Astrocyte of the spinal cord (primary cell): ENCODE data around the gene CCDC34.

ENCODE experiments used
- DNase-seq: peaks from one replicate; pipeline ENCODE4 v3.0.0; 2011; ENCODE audit warnings: low read depth, low spot score
- H3K4me3 ChIP-seq: 2 replicates; pipeline ENCODE4 v1.5.1; 2011; ENCODE audit warnings: low read depth, mild to moderate bottlenecking, low read length, moderate library complexity
- in situ Hi-C: cut with HindIII; loops from 2 replicates; pipeline ENCODE4 v1.10.0; 2017; ENCODE audit warnings: low sequenced_read_pairs
- TF ChIP-seq, protein P1 (sequence below): IDR thresholded peaks from 2 replicates; pipeline ENCODE4 v1.5.1; 2012; ENCODE audit warnings: low read depth, mild to moderate bottlenecking, low read length, inconsistent platforms

CCDC34 gene

DNA sequence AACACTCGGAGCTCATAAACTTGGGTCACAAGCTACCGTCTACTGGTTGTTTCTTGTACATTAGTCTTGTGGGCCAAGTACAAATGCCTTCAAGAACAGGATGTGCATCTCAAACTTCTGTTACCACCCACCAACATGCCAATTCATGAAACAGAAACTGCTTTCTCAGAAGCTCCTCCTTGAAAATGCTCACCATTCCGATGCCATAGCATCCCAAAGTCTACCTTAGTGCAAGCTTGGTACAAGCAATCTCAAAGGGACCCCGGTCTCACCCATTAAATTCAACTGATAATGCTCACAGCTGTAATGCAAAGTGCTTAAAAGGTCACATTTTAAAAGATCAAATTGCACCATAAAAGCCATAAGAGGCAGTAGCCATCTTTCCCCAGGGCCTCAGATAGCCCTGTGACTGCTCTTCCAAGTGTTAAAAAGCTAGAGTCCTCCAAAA lies 31.8 kb upstream of the CCDC34 start:
- DNase-seq = no peak
- in situ Hi-C loops = no loop called here
- no peak overlapping the region for H3K4me3 ChIP-seq
- TF ChIP-seq, protein P1, sequence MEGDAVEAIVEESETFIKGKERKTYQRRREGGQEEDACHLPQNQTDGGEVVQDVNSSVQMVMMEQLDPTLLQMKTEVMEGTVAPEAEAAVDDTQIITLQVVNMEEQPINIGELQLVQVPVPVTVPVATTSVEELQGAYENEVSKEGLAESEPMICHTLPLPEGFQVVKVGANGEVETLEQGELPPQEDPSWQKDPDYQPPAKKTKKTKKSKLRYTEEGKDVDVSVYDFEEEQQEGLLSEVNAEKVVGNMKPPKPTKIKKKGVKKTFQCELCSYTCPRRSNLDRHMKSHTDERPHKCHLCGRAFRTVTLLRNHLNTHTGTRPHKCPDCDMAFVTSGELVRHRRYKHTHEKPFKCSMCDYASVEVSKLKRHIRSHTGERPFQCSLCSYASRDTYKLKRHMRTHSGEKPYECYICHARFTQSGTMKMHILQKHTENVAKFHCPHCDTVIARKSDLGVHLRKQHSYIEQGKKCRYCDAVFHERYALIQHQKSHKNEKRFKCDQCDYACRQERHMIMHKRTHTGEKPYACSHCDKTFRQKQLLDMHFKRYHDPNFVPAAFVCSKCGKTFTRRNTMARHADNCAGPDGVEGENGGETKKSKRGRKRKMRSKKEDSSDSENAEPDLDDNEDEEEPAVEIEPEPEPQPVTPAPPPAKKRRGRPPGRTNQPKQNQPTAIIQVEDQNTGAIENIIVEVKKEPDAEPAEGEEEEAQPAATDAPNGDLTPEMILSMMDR = no peak

- TF ChIP-seq, protein P1 = no peak
- in situ Hi-C loops = no loop called here
- DNase-seq = peak; percentile 73
- H3K4me3 ChIP-seq = no peak overlapping the region
Observed at GRCh38 chr11:27392278-27393114, 29.5 kb upstream of the CCDC34 start.

DNA sequence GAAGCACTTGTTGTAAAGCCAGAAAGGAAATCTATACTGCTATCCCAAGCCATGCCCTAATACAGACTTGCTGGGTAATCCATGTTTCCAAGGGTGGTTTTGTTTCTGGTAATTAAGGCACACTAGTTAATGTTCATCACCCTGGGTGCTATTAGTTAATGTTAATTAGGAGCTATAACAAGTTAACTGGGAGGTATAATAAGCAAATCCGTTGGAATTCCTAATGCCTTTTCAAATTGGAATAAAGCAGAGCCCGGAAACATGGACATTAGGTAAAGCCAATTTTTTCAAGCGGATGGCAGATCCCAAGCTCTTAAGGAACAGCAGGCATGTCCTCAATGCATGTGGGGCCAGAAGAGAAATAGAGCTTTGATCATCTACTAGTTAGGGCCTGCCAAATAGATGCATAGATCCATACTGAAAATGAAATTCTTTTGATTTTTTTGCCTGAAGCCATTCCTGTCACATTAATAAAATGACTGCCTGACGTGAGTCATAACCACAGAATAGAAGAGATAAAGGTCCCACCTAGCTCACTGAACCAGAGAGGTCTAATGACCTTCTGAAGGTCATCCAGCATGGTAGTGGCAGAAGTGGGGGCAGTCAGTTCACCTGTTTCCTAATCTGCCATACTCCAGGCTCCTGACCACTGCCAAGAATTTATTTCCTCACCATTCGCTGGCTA lies 28.5 kb upstream of the CCDC34 start:
- TF ChIP-seq, protein P1 = no peak
- no peak overlapping the region for H3K4me3 ChIP-seq
- in situ Hi-C loops = no loop called here
- DNase-seq = no peak

GRCh38 chr11:27390318-27391295 lies 27.6 kb upstream of the CCDC34 start:
- TF ChIP-seq, protein P1 = no peak
- in situ Hi-C loops = no loop called here
- H3K4me3 ChIP-seq = no peak overlapping the region
- DNase-seq = peak; percentile 73

DNA sequence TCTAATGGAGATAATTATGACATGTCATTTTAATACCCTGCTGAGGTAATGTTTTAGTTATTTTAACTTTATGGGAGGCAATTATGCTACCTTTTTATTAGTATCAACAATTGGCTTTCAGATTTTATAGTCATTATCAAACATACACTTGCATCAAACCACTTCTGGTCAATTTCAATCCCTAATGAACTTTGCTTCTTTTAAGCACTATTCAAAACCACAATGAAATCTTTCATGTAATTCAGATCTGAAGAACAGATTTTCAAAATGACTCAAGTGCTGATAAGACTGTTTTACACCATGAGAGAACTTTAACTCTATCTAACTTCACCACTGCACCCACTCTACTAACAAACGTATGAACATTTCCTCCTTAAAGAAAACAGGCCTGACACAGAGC lies 25.9 kb upstream of the CCDC34 start:
- TF ChIP-seq, protein P1 = no peak
- in situ Hi-C loops = no loop called here
- H3K4me3 ChIP-seq = no peak overlapping the region
- DNase-seq = no peak

DNA sequence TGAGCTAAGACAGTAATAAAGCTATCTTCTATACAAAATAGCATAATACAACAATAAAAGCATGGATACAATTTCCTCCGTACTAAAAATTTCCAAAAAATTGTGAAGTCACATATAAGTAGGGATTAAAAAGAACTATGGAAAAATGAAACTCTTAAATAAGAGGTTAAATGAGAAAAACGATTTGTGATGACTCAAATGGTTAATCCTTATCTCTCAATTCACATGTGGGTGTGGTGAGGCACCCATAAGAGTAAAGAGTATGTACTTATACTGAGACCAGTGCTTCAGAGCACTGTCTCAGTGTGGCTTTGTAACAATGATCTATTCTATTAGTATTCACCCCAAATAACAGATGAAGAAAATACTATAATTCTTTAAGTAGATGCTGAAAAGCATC lies 25.0 kb upstream of the CCDC34 start:
- in situ Hi-C loops = no loop called here
- no peak for DNase-seq
- H3K4me3 ChIP-seq = no peak overlapping the region
- TF ChIP-seq, protein P1 = no peak
